OCI-LY3 (cell line): ENCODE data around the gene EIF5.

Experiments
- EZH2phosphoT487 ChIP-seq: fragments of 200-600 bp; shearing (Covaris generic); IDR thresholded peaks from 2 replicates; pipeline ENCODE4 v1.6.1; 2018; ENCODE audit warnings: antibody characterized with exemption, mixed run types, low read depth
- TF ChIP-seq, protein P1 (sequence below): fragments of 200-600, 300-600 bp; sonication (generic); IDR thresholded peaks from 2 replicates; pipeline ENCODE4 v1.5.1; 2014; ENCODE audit warnings: antibody characterized with exemption, low read length, low read depth

DNA sequence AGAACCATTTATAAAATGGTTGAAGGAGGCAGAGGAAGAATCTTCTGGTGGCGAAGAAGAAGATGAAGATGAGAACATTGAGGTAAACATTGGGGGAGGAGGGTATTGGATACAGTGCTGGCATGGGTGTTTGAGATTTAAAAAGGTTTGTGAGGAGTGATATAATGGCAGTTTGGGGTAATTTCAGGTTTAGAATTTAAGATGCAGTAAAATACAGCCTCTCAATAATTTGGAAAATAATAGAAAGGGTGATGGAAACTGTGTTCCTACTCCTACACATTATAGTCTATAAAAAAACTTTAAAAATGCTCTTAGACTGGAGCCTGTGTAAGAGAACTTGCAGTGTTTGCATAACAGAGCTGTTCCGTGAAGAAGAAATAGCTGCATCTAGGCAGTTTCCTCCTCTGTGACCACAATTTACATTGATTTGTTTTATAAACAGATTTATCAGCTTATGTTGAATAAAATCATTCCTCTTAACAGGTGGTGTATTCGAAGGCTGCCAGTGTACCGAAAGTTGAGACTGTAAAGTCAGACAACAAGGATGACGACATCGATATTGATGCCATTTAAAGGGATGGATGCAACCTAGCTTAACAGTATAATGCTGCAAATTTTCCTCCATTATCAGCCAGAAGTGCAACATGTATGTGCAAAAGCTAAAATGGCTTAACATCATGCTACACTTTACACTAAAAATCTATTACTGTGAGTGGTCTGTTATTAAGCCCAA is 6.6 kb downstream of the EIF5 start:
- TF ChIP-seq, protein P1, sequence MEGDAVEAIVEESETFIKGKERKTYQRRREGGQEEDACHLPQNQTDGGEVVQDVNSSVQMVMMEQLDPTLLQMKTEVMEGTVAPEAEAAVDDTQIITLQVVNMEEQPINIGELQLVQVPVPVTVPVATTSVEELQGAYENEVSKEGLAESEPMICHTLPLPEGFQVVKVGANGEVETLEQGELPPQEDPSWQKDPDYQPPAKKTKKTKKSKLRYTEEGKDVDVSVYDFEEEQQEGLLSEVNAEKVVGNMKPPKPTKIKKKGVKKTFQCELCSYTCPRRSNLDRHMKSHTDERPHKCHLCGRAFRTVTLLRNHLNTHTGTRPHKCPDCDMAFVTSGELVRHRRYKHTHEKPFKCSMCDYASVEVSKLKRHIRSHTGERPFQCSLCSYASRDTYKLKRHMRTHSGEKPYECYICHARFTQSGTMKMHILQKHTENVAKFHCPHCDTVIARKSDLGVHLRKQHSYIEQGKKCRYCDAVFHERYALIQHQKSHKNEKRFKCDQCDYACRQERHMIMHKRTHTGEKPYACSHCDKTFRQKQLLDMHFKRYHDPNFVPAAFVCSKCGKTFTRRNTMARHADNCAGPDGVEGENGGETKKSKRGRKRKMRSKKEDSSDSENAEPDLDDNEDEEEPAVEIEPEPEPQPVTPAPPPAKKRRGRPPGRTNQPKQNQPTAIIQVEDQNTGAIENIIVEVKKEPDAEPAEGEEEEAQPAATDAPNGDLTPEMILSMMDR = no peak
- no peak for TF ChIP-seq EZH2phosphoT487
